GM23248 (cell line): ENCODE measurements around the gene STX16. TPM values are rescaled to one million over a fixed set of nuclear protein-coding genes. Genes with fewer than 3 reads are reported as not detected.

Experiments
- DNase-seq: peaks from one replicate; pipeline ENCODE4 v3.0.0-alpha.2; 2015
- H2AFZ ChIP-seq: fragments of 200-600 bp; sonication (generic); 2 replicates; pipeline ENCODE4 v1.6.1; 2016; ENCODE audit warnings: antibody characterized with exemption
- H3F3A ChIP-seq: fragments of 200-600 bp; sonication (generic); 2 replicates; pipeline ENCODE4 v1.6.1; 2016; ENCODE audit warnings: mild to moderate bottlenecking, antibody characterized with exemption, mixed run types; ENCODE audit not compliant: insufficient read depth
- H3K27ac ChIP-seq: fragments of 200-600 bp; sonication (generic); 2 replicates; pipeline ENCODE4 v1.5.1; 2016; ENCODE audit warnings: mild to moderate bottlenecking
- H3K27me3 ChIP-seq: fragments of 200-600 bp; sonication (generic); replicated peaks from 2 replicates; pipeline ENCODE4 v1.6.1; 2016; ENCODE audit warnings: mild to moderate bottlenecking; ENCODE audit not compliant: insufficient read depth
- H3K36me3 ChIP-seq: fragments of 200-600 bp; sonication (generic); 2 replicates; pipeline ENCODE4 v1.6.1; 2016; ENCODE audit warnings: low read depth, mild to moderate bottlenecking
- H3K4me1 ChIP-seq: fragments of 200-600 bp; sonication (generic); 2 replicates; pipeline ENCODE4 v1.6.1; 2016; ENCODE audit warnings: mild to moderate bottlenecking; ENCODE audit not compliant: insufficient read depth
- H3K4me2 ChIP-seq: fragments of 200-600 bp; sonication (generic); one replicate; pipeline ENCODE4 v1.6.1; 2016; ENCODE audit warnings: mild to moderate bottlenecking; ENCODE audit not compliant: unreplicated experiment
- H3K4me3 ChIP-seq: fragments of 200-600 bp; sonication (generic); 2 replicates; pipeline ENCODE4 v1.5.1; 2016; ENCODE audit warnings: mild to moderate bottlenecking
- H3K79me2 ChIP-seq: fragments of 200-600 bp; sonication (generic); 2 replicates; pipeline ENCODE4 v1.6.1; 2016; ENCODE audit warnings: mild to moderate bottlenecking; ENCODE audit not compliant: insufficient read depth
- H3K9ac ChIP-seq: fragments of 200-600 bp; sonication (generic); 2 replicates; pipeline ENCODE4 v1.6.1; 2016; ENCODE audit warnings: mild to moderate bottlenecking
- H3K9me2 ChIP-seq: fragments of 200-600 bp; sonication (generic); 2 replicates; pipeline ENCODE4 v1.6.1; 2016; ENCODE audit warnings: mixed run types, mild to moderate bottlenecking, moderate library complexity; ENCODE audit not compliant: insufficient read depth
- H3K9me3 ChIP-seq: fragments of 200-600 bp; sonication (generic); one replicate; pipeline ENCODE4 v1.6.1; 2017; ENCODE audit warnings: low read depth
- H4K20me1 ChIP-seq: fragments of 200-600 bp; sonication (generic); 2 replicates; pipeline ENCODE4 v1.6.0; 2016; ENCODE audit not compliant: insufficient read depth
- EZH2 ChIP-seq: fragments of 200-600 bp; sonication (generic); IDR thresholded peaks from 2 replicates; pipeline ENCODE4 v1.6.1; 2018; ENCODE audit warnings: antibody characterized with exemption, mild to moderate bottlenecking; ENCODE audit not compliant: insufficient read depth, poor library complexity, severe bottlenecking
- EZH2phosphoT487 ChIP-seq: fragments of 200-600 bp; sonication (generic); IDR thresholded peaks from 2 replicates; pipeline ENCODE4 v1.6.1; 2018; ENCODE audit warnings: antibody characterized with exemption, moderate library complexity, mild to moderate bottlenecking, low read depth; ENCODE audit not compliant: insufficient read depth
- WGBS, 2 experiments: methylation state at CpG; one replicate each; pipeline ENCODE4 v1.1.6; 2015 to 2017; ENCODE audit warnings: low lambda C conversion rate in 2 of 2, low coverage in 1 of 2; ENCODE audit errors: missing lambda C conversion rate in 2 of 2; 5-methylcytosine and 5-hydroxymethylcytosine counted together
- in situ Hi-C: fragments of 300-500 bp; cut with MboI; formaldehyde crosslinking; loops from 2 replicates; pipeline ENCODE4 v1.15.0; 2020
- polyA plus RNA-seq: library from polyadenylated mRNA; unstranded; fragments of >200 nt; fragmentation: Nextera tagmentation; extraction: Ambion mirVana; gene quantifications from 2 replicates; pipeline ENCODE4 v1.2.1, GENCODE V29; 2016
- total RNA-seq: library from RNA; depleted of rRNA; stranded (reverse); fragments of >200 nt; shearing (Covaris generic); gene quantifications from 2 replicates; pipeline ENCODE4 v1.2.3, GENCODE V29; 2014

STX16 gene
- total and polyA plus RNA-seq, 2 experiments from 2014 or later, result 17.6 to 36.9 TPM

GRCh38 chr20:58605292-58606065 is 45.6 kb upstream of the STX16 start:
- Histone ChIP-seq H4K20me1 (no peaks in the 10 kb centered on the region), H3K4me2 (no peak overlapping the region), H3K4me3 (no peak overlapping the region), H2AFZ (no peak overlapping the region), H3K4me1 (peaks cover 10% of the 10 kb centered on the region; the same call in 1 of the 2 replicates), H3K9me2 (no peaks in the 10 kb centered on the region), H3K27ac (no peak overlapping the region), H3K36me3 (no peaks in the 10 kb centered on the region), H3K27me3 (no peaks in the 10 kb centered on the region), H3K79me2 (no peaks in the 10 kb centered on the region), H3K9ac (no peak overlapping the region), H3K9me3 (no peaks in the 10 kb centered on the region), H3F3A (peaks cover 11% of the 10 kb centered on the region; the same call in 1 of the 2 replicates)
- in situ Hi-C loops, result no loop called here
- DNase-seq, result no peak
- no peak for TF ChIP-seq EZH2phosphoT487
- no peak for TF ChIP-seq EZH2
- WGBS, 2 experiments, result 80 to 84% methylated on average over 19 of the region's 19 CpGs

- peaks cover 11% of the 10 kb centered on the region; the same call in 1 of the 2 replicates for H3F3A ChIP-seq
- no peak overlapping the region for H3K4me2 ChIP-seq
- H3K79me2 ChIP-seq, result no peaks in the 10 kb centered on the region
- no peaks in the 10 kb centered on the region for H3K27me3 ChIP-seq
- H2AFZ ChIP-seq, result no peak overlapping the region
- no peak overlapping the region for H3K4me3 ChIP-seq
- H4K20me1 ChIP-seq, result no peaks in the 10 kb centered on the region
- no peak overlapping the region for H3K9ac ChIP-seq
- in situ Hi-C loops, result no loop called here
- peaks cover 10% of the 10 kb centered on the region; the same call in 1 of the 2 replicates for H3K4me1 ChIP-seq
- 82 to 83% methylated on average over 9 of the region's 9 CpGs for WGBS, 2 experiments
- DNase-seq, result no peak
- no peaks in the 10 kb centered on the region for H3K9me3 ChIP-seq
- H3K27ac ChIP-seq, result no peak overlapping the region
- no peaks in the 10 kb centered on the region for H3K9me2 ChIP-seq
- TF ChIP-seq EZH2phosphoT487 (no peak), EZH2 (no peak)
- no peaks in the 10 kb centered on the region for H3K36me3 ChIP-seq
Measured at GRCh38 chr20:58606184-58606583, 44.9 kb upstream of the STX16 start.

GRCh38 chr20:58608096-58608840 is 42.8 kb upstream of the STX16 start:
- no peak overlapping the region for H3K4me2 ChIP-seq
- H3K9ac ChIP-seq, result no peak overlapping the region
- in situ Hi-C loops, result no loop called here
- H3K4me1 ChIP-seq, result peaks cover 10% of the 10 kb centered on the region; the same call in 1 of the 2 replicates
- H3F3A ChIP-seq, result peaks cover 10% of the 10 kb centered on the region; the same call in 1 of the 2 replicates
- no peaks in the 10 kb centered on the region for H3K27me3 ChIP-seq
- H4K20me1 ChIP-seq, result no peaks in the 10 kb centered on the region
- H3K9me2 ChIP-seq, result no peaks in the 10 kb centered on the region
- TF ChIP-seq EZH2phosphoT487 (no peak), EZH2 (no peak)
- H3K9me3 ChIP-seq, result no peaks in the 10 kb centered on the region
- H3K79me2 ChIP-seq, result no peaks in the 10 kb centered on the region
- H3K27ac ChIP-seq, result no peak overlapping the region
- no peak for DNase-seq
- 75 to 81% methylated on average over 17 of the region's 17 CpGs for WGBS, 2 experiments
- H2AFZ ChIP-seq, result no peak overlapping the region
- no peak overlapping the region for H3K4me3 ChIP-seq
- no peaks in the 10 kb centered on the region for H3K36me3 ChIP-seq

GRCh38 chr20:58609026-58609425 is 42.1 kb upstream of the STX16 start:
- Histone ChIP-seq H3K27me3 (no peaks in the 10 kb centered on the region), H3K9me3 (no peaks in the 10 kb centered on the region), H2AFZ (no peak overlapping the region), H3K9ac (no peak overlapping the region), H4K20me1 (no peaks in the 10 kb centered on the region), H3K79me2 (no peaks in the 10 kb centered on the region), H3F3A (0 out of 2 replicates have a peak, but pooled peaks cover 2% of the 10 kb centered on the region), H3K9me2 (no peaks in the 10 kb centered on the region), H3K27ac (no peak overlapping the region), H3K4me3 (no peak overlapping the region), H3K4me2 (no peak overlapping the region), H3K36me3 (no peaks in the 10 kb centered on the region), H3K4me1 (peaks cover 3% of the 10 kb centered on the region; the same call in 1 of the 2 replicates)
- in situ Hi-C loops, result no loop called here
- TF ChIP-seq EZH2 (no peak), EZH2phosphoT487 (no peak)
- no peak for DNase-seq
- 73 to 75% methylated on average over 8 to 12 of the region's 12 CpGs for WGBS, 2 experiments
